ENCODE measurements around the gene PACSIN2.

DNA sequence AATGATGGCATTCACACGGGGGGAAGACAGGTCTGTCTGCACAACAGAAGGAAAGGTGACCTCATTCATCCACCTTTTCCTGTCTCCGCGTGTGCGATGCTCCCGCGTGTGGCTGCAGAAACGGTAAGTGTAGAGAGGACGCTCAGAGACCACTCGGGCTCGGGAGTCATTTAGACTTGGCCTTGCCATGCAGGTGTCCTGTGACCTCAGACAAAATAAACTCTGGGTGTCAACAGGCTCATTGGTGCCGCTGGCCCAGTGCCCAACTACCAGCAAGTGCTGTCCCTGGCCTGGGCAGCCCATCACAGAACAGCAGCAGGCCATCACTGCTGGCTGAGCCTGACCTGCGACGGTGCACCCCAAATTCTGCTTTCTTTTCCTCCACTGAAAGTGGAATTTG, 109.7 kb downstream of the PACSIN2 start:
- TF ChIP-seq, protein P1, sequence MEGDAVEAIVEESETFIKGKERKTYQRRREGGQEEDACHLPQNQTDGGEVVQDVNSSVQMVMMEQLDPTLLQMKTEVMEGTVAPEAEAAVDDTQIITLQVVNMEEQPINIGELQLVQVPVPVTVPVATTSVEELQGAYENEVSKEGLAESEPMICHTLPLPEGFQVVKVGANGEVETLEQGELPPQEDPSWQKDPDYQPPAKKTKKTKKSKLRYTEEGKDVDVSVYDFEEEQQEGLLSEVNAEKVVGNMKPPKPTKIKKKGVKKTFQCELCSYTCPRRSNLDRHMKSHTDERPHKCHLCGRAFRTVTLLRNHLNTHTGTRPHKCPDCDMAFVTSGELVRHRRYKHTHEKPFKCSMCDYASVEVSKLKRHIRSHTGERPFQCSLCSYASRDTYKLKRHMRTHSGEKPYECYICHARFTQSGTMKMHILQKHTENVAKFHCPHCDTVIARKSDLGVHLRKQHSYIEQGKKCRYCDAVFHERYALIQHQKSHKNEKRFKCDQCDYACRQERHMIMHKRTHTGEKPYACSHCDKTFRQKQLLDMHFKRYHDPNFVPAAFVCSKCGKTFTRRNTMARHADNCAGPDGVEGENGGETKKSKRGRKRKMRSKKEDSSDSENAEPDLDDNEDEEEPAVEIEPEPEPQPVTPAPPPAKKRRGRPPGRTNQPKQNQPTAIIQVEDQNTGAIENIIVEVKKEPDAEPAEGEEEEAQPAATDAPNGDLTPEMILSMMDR (IDR thresholded peaks at IDR 0.05; ENCODE audit: insufficient read depth, low read length): no peak
- TF ChIP-seq, protein P2, sequence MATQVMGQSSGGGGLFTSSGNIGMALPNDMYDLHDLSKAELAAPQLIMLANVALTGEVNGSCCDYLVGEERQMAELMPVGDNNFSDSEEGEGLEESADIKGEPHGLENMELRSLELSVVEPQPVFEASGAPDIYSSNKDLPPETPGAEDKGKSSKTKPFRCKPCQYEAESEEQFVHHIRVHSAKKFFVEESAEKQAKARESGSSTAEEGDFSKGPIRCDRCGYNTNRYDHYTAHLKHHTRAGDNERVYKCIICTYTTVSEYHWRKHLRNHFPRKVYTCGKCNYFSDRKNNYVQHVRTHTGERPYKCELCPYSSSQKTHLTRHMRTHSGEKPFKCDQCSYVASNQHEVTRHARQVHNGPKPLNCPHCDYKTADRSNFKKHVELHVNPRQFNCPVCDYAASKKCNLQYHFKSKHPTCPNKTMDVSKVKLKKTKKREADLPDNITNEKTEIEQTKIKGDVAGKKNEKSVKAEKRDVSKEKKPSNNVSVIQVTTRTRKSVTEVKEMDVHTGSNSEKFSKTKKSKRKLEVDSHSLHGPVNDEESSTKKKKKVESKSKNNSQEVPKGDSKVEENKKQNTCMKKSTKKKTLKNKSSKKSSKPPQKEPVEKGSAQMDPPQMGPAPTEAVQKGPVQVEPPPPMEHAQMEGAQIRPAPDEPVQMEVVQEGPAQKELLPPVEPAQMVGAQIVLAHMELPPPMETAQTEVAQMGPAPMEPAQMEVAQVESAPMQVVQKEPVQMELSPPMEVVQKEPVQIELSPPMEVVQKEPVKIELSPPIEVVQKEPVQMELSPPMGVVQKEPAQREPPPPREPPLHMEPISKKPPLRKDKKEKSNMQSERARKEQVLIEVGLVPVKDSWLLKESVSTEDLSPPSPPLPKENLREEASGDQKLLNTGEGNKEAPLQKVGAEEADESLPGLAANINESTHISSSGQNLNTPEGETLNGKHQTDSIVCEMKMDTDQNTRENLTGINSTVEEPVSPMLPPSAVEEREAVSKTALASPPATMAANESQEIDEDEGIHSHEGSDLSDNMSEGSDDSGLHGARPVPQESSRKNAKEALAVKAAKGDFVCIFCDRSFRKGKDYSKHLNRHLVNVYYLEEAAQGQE (IDR thresholded peaks at IDR 0.05; ENCODE audit: insufficient replicate concordance, low read depth): no peak
- no peak for TF ChIP-seq SPI1 (IDR thresholded peaks at IDR 0.05; ENCODE audit: borderline replicate concordance, low read depth)
